Neural crest cell (in vitro differentiated cells): ENCODE measurements around the gene COL5A3. TPM values are rescaled to one million over a fixed set of nuclear protein-coding genes. Genes with fewer than 3 reads are reported as not detected.
A peak's percentile ranks its signal among the peaks of the same experiment; 100 is the strongest.

Experiments used
- DNase-seq: peaks from one replicate; pipeline ENCODE4 v3.0.0; 2021; ENCODE audit warnings: low read depth, mixed read lengths, low spot score
- H3K27ac Mint-ChIP-seq: one replicate; pipeline ENCODE4 v1.8.0; 2021; ENCODE audit warnings: mild to moderate bottlenecking, mixed read lengths; ENCODE audit not compliant: unreplicated experiment
- H3K27me3 Mint-ChIP-seq: 2 replicates; pipeline ENCODE4 v1.8.0; 2021; ENCODE audit warnings: low read depth, mild to moderate bottlenecking, mixed read lengths
- H3K36me3 Mint-ChIP-seq: 2 replicates; pipeline ENCODE4 v1.8.0; 2021; ENCODE audit warnings: low read depth, mild to moderate bottlenecking, mixed read lengths
- H3K4me1 Mint-ChIP-seq: 2 replicates; pipeline ENCODE4 v1.8.0; 2021; ENCODE audit warnings: mixed read lengths
- H3K4me3 Mint-ChIP-seq: one replicate; pipeline ENCODE4 v1.8.0; 2021; ENCODE audit warnings: mild to moderate bottlenecking, mixed read lengths
- H3K9me3 Mint-ChIP-seq: 2 replicates; pipeline ENCODE4 v1.8.0; 2021; ENCODE audit warnings: mixed read lengths
- total RNA-seq: library from RNA; stranded (reverse); gene quantifications from 2 replicates; pipeline ENCODE4 v1.2.1, GENCODE V29; 2021
- TF ChIP-seq, protein P1 (sequence below): fragments of 200-600 bp; sonication (generic); conservative IDR thresholded peaks from 2 replicates; pipeline ENCODE4 v1.5.0; 2021; ENCODE audit warnings: antibody characterized with exemption, mild to moderate bottlenecking

Gene COL5A3
- total RNA-seq, 1 donor from 2014 or later, result 0.86 TPM

DNA sequence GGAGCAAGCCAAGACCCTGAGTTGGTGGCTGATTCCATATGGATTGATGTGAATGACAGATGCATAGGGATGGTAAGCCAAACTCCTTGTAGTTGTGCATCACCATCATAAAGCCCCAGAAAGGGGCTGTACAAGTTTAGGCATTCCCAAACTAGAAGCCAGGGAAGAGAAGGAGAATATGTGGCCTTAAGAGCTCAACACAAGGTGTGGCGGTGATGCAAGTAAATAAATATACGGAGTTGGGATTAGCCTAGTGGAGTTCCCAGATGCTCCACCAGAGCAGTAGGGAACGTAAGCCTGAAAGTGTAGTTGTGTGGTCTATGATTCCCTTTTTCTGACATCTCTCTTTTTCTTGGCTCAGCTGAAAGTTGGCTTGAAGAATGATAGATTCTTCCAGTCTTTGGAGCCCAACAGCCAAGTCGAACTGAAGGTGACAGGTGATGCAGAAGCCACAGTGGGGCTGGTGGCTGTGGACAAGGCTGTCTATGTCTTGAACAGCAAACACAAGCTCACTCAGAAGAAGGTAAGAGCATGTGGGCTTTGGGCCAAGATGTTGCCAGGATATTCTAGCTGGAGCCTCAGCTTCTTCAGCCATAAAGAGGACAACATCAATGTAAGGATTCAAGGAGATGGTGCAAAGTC, 33.1 kb upstream of the COL5A3 start:
- no peak for DNase-seq
- Mint-ChIP-seq H3K4me3 (no peak overlapping the region), H3K9me3 (peaks cover 4% of the 10 kb centered on the region), H3K36me3 (no peaks in the 10 kb centered on the region), H3K4me1 (no peaks in the 10 kb centered on the region), H3K27me3 (peaks cover 80% of the 10 kb centered on the region), H3K27ac (no peak overlapping the region)
- TF ChIP-seq, protein P1, sequence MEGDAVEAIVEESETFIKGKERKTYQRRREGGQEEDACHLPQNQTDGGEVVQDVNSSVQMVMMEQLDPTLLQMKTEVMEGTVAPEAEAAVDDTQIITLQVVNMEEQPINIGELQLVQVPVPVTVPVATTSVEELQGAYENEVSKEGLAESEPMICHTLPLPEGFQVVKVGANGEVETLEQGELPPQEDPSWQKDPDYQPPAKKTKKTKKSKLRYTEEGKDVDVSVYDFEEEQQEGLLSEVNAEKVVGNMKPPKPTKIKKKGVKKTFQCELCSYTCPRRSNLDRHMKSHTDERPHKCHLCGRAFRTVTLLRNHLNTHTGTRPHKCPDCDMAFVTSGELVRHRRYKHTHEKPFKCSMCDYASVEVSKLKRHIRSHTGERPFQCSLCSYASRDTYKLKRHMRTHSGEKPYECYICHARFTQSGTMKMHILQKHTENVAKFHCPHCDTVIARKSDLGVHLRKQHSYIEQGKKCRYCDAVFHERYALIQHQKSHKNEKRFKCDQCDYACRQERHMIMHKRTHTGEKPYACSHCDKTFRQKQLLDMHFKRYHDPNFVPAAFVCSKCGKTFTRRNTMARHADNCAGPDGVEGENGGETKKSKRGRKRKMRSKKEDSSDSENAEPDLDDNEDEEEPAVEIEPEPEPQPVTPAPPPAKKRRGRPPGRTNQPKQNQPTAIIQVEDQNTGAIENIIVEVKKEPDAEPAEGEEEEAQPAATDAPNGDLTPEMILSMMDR, result no peak

DNA sequence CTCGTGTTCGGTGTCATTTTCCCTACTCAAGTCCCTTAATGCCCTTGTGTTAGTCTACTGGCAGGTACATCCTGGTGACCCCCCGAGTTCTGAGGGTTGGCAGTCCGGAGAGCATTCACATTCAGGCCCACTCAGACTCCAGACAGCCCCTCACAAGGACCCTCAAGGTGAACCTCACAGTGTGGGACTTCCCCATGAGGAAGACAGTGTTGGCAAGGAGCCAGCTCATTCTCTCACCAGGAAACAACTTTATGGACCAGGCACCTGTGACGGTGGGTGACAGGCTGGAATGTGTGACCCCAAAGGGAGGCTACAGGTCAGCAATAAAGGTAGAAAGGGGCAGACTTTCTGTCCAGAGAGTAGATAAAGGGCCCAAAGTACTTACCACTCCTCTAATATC, 27.5 kb upstream of the COL5A3 start:
- H3K27ac Mint-ChIP-seq, result no peak overlapping the region
- H3K4me1 Mint-ChIP-seq, result no peaks in the 10 kb centered on the region
- no peaks in the 10 kb centered on the region for H3K36me3 Mint-ChIP-seq
- DNase-seq, result no peak
- TF ChIP-seq, protein P1, result no peak
- peaks cover 76% of the 10 kb centered on the region for H3K27me3 Mint-ChIP-seq
- H3K4me3 Mint-ChIP-seq, result no peak overlapping the region
- no peaks in the 10 kb centered on the region for H3K9me3 Mint-ChIP-seq

DNA sequence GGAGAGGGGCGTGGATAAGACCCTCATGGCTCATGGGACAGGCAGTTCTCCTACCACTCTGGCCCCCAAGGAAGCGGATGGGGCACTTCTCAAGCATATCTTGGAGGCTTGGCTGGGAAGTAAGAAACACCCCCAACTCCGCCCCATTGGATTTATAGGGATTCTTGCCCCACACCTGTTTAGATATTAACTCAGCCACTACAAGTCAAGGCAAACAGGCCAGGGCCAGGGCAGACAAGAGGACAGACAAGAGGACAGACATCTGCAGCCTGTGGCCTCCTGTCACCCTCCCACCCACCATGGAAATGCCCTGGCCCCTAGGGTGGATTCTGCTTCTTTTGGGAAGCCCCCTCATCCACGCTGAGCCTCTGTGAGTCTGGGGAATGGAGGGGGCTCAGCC, 27.1 kb upstream of the COL5A3 start:
- Mint-ChIP-seq H3K27me3 (peaks cover 76% of the 10 kb centered on the region), H3K27ac (no peak overlapping the region), H3K4me1 (no peaks in the 10 kb centered on the region), H3K4me3 (no peak overlapping the region), H3K36me3 (no peaks in the 10 kb centered on the region), H3K9me3 (no peaks in the 10 kb centered on the region)
- no peak for DNase-seq
- TF ChIP-seq, protein P1, result no peak

DNA sequence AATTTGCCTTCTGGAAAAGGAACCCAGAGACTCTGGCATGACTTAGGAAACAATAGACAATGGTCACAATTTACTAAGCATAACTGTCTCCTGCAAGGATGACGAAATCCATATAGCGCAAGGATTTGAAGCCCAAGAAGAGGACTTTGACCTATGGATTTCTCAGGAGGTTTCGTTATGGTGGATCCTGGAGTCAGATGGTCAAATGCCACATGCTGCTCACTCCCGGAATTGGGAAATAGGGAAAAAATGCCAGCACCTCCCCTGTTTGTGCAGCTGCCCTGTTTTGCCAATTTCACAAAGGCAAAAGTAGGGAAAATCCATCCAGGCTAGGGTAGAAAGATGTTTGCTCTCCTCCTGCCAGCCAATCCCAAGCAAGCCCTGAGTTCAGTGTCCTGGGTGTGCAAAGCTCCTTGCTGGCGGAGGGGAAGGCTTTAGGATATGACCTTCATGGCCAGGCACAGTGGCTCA, 26.3 kb upstream of the COL5A3 start:
- H3K27me3 Mint-ChIP-seq, result peaks cover 75% of the 10 kb centered on the region
- H3K36me3 Mint-ChIP-seq, result no peaks in the 10 kb centered on the region
- H3K9me3 Mint-ChIP-seq, result no peaks in the 10 kb centered on the region
- no peak for DNase-seq
- H3K27ac Mint-ChIP-seq, result no peak overlapping the region
- H3K4me3 Mint-ChIP-seq, result no peak overlapping the region
- H3K4me1 Mint-ChIP-seq, result no peaks in the 10 kb centered on the region
- TF ChIP-seq, protein P1, result no peak

DNA sequence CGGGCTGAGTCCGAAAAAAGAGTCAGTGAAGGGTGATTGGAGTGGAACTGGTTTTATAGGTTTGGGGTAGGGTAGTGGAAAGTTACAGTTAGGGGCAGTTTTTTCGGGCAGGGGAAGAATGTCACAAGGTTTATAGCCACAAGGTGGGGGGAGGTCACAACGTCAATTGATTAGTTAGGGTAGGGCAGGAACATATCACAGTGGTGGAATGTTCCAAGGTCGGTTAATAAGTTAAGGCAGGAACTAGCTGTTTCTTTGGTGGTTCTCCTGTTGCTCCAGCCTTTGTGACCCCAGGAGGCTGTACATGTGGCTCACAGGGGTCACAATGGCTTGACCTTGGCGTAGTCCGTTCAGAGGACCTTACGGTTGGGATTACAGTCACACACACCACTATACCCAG, 23.3 kb upstream of the COL5A3 start:
- DNase-seq, result no peak
- Mint-ChIP-seq H3K4me3 (no peak overlapping the region), H3K36me3 (no peaks in the 10 kb centered on the region), H3K4me1 (no peaks in the 10 kb centered on the region), H3K27me3 (peaks cover 57% of the 10 kb centered on the region), H3K27ac (peak overlapping the region; percentile 9), H3K9me3 (no peaks in the 10 kb centered on the region)
- TF ChIP-seq, protein P1, result no peak
